ENCODE measurements around the gene SPRTN. TPM values are rescaled to one million over a fixed set of nuclear protein-coding genes. Genes with fewer than 3 reads are reported as not detected.

The SPRTN gene
- total and polyA plus RNA-seq, 2 of the 8 experiments (the other 6 are each of a cell fraction or from before 2014, with no cell fraction given) = 6.6 to 15.1 TPM

- no peak for FAIRE-seq
- WGBS, 2 experiments (ENCODE audit: extremely low coverage in 1 of 2, insufficient coverage in 1 of 2, insufficient read length in 1 of 2, insufficient replicate concordance in 2 of 2, low coverage in 1 of 2, low lambda C conversion rate in 2 of 2, missing lambda C conversion rate in 1 of 2) = 69% methylated on average over 4 of the region's 4 CpGs; no CpG with 5 or more reads in 1 of the 2 experiments
- H3K14ac ChIP-seq (ENCODE audit: insufficient read length) = no peak overlapping the region
- H3K9me3 ChIP-seq (ENCODE audit: insufficient read depth in 2 of 2, low read depth in 1 of 2, low read length in 1 of 2) = no peaks in the 10 kb centered on the region
- H3K4ac ChIP-seq (replicated peaks; ENCODE audit: insufficient read length, low read depth, low read length) = no peak overlapping the region
- H3K27ac ChIP-seq (ENCODE audit: low read depth, low read length) = no peak overlapping the region
- H2BK20ac ChIP-seq (ENCODE audit: low read length) = no peak overlapping the region
- CTCF ChIA-PET (ENCODE audit: partially characterized antibody) = interaction anchor here (1.2 to 2.6 kb wide), 2 partner anchors 153 to 214 kb away, joined by 4 to 7 read pairs; no protein-coding TSS in a partner anchor
- H2BK120ac ChIP-seq (replicated peaks; ENCODE audit: low read depth, low read length) = no peak overlapping the region
- no peak for DNase-seq (ENCODE audit: low read depth in 1 of 2, low spot score in 2 of 2)
- H3K9ac ChIP-seq (replicated peaks in 1 of 4; ENCODE audit: extremely low read depth in 1 of 4, low read depth in 3 of 4, low read length in 3 of 4) = no peak overlapping the region
- no peak overlapping the region for H3K18ac ChIP-seq (ENCODE audit: extremely low read depth, low read length)
- no peak overlapping the region for H2BK5ac ChIP-seq (ENCODE audit: low read depth, low read length)
- no peak overlapping the region for H4K8ac ChIP-seq (ENCODE audit: extremely low read depth, insufficient read depth, low read length)
- no peaks in the 10 kb centered on the region for H3K27me3 ChIP-seq (replicated peaks in 1 of 4; ENCODE audit: control insufficient read depth in 3 of 4, extremely low read depth in 1 of 4, insufficient read depth in 3 of 4, low read length in 3 of 4)
- H3K79me1 ChIP-seq (ENCODE audit: low read depth, low read length) = no peaks in the 10 kb centered on the region
- H3K23ac ChIP-seq (ENCODE audit: insufficient read length) = no peak overlapping the region
- H4K5ac ChIP-seq (ENCODE audit: insufficient read length, low read depth, low read length) = no peak overlapping the region
- no peak overlapping the region for H2BK12ac ChIP-seq (ENCODE audit: low read depth, low read length)
- H2AK5ac ChIP-seq (ENCODE audit: low read depth, low read length) = no peak overlapping the region
- no peak overlapping the region for H2AFZ ChIP-seq (ENCODE audit: low read length)
- POLR2A ChIA-PET (ENCODE audit: partially characterized antibody) = no interaction called here
- H3K4me3 ChIP-seq (ENCODE audit: extremely low read depth in 1 of 4, insufficient read depth in 2 of 4, low read depth in 3 of 4, low read length in 4 of 4) = no peak overlapping the region
- no peak overlapping the region for H3K56ac ChIP-seq (replicated peaks; ENCODE audit: insufficient read length, low read depth, low read length)
- H3K36me3 ChIP-seq (ENCODE audit: control insufficient read depth in 2 of 4, insufficient read depth in 4 of 4, low read length in 3 of 4) = no peaks in the 10 kb centered on the region
- no peak overlapping the region for H4K91ac ChIP-seq (replicated peaks; ENCODE audit: insufficient read length, low read length)
- no peak overlapping the region for H2BK15ac ChIP-seq (ENCODE audit: low read length)
- H4K20me1 ChIP-seq (replicated peaks in 1 of 2; ENCODE audit: control insufficient read depth in 1 of 2, insufficient read depth in 2 of 2, low read length in 2 of 2) = peaks cover 0 to 1% of the 10 kb centered on the region in 2 experiments
- no peaks in the 10 kb centered on the region for H3K23me2 ChIP-seq (ENCODE audit: low read depth, low read length)
- H3K4me1 ChIP-seq (replicated peaks in 1 of 4; ENCODE audit: control insufficient read depth in 3 of 4, insufficient read depth in 4 of 4, low read length in 3 of 4) = peaks cover 0 to 6% (median 0%) of the 10 kb centered on the region in 4 experiments; a peak in 2 of 7 replicates
- no peaks in the 10 kb centered on the region for H3K79me2 ChIP-seq (ENCODE audit: control insufficient read depth in 1 of 2, insufficient read depth in 2 of 2, low read length in 2 of 2)
- no peak overlapping the region for H3K4me2 ChIP-seq (ENCODE audit: insufficient read depth in 1 of 2, low read depth in 2 of 2, low read length in 2 of 2)
- TF ChIP-seq SIN3A (conservative IDR thresholded peaks at IDR 0.05 in 1 of 2, IDR thresholded peaks at IDR 0.05 in 1 of 2; ENCODE audit: low read depth in 1 of 2, low read length in 2 of 2) (no peak), KDM5A (IDR thresholded peaks at IDR 0.05; ENCODE audit: low read length) (no peak), POU5F1 (IDR thresholded peaks at IDR 0.05; ENCODE audit: low read depth, low read length) (no peak)
Observed at GRCh38 chr1:231376101-231376500, 38.0 kb downstream of the SPRTN start.
